ENCODE data around the gene PRDX3.

- TF ChIP-seq, protein P1, sequence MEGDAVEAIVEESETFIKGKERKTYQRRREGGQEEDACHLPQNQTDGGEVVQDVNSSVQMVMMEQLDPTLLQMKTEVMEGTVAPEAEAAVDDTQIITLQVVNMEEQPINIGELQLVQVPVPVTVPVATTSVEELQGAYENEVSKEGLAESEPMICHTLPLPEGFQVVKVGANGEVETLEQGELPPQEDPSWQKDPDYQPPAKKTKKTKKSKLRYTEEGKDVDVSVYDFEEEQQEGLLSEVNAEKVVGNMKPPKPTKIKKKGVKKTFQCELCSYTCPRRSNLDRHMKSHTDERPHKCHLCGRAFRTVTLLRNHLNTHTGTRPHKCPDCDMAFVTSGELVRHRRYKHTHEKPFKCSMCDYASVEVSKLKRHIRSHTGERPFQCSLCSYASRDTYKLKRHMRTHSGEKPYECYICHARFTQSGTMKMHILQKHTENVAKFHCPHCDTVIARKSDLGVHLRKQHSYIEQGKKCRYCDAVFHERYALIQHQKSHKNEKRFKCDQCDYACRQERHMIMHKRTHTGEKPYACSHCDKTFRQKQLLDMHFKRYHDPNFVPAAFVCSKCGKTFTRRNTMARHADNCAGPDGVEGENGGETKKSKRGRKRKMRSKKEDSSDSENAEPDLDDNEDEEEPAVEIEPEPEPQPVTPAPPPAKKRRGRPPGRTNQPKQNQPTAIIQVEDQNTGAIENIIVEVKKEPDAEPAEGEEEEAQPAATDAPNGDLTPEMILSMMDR (IDR thresholded peaks at IDR 0.05): no peak
- TF ChIP-seq POLR2AphosphoS5 (IDR thresholded peaks at IDR 0.05): no peak
Observed at GRCh38 chr10:119159332-119159731, 19.3 kb downstream of the PRDX3 start.

All from suprapubic skin (tissue), 3 donors.